NCI-H510A treated with DMSO at 0.1 percent for 48 hours (cell line): ENCODE results near the gene LRIT1.

Source experiments
- DNase-seq: peaks from one replicate; lab custom pipeline; 2025; lab: John Stamatoyannopoulos, UW

The LRIT1 gene

GRCh38 chr10:84193327-84193726 lies 48.0 kb downstream of the LRIT1 start:
- no peak for DNase-seq

GRCh38 chr10:84191106-84191505 lies 50.2 kb downstream of the LRIT1 start:
- no peak for DNase-seq

GRCh38 chr10:84190621-84191020 lies 50.7 kb downstream of the LRIT1 start:
- DNase-seq: no peak

- DNase-seq: no peak
Observed at GRCh38 chr10:84188815-84189214, 52.5 kb downstream of the LRIT1 start.

GRCh38 chr10:84185526-84186175 lies 55.7 kb downstream of the LRIT1 start:
- no peak for DNase-seq

- no peak for DNase-seq
Observed at GRCh38 chr10:84184517-84184916, 56.8 kb downstream of the LRIT1 start.

- DNase-seq: no peak
Observed at GRCh38 chr10:84181631-84182030, 59.7 kb downstream of the LRIT1 start.
